Eye (tissue), 1 donor: Measurements from ENCODE around the gene CD109.
A peak's percentile ranks its signal among the peaks of the same experiment; 100 is the strongest.
"Not testable (repeated sequence)": the region's sequence is repeated elsewhere in the genome, so short reads cannot be mapped to it uniquely, and the experiment has no call there.

ENCODE experiments used
- DNase-seq: peaks from one replicate; pipeline ENCODE4 v3.0.0-alpha.2; 2015

CD109 gene

GRCh38 chr6:73695619-73696421 lies at the start of gene CD109:
Gene CD109, plus strand, starts transcription at chr6:73696203. Its CDS starts 13 bp downstream, at chr6:73696216.
- DNase-seq: peak; percentile 85

GRCh38 chr6:73648166-73648565 lies 47.8 kb upstream of the CD109 start:
- no peak for DNase-seq

- no peak for DNase-seq
Observed at GRCh38 chr6:73649783-73650182, 46.2 kb upstream of the CD109 start.

- peak; percentile 83 for DNase-seq
Observed at GRCh38 chr6:73652637-73653570, 43.1 kb upstream of the CD109 start.

GRCh38 chr6:73653571-73654424 lies 42.2 kb upstream of the CD109 start, which contains the start of gene SLC17A5:
Gene SLC17A5, minus strand, starts transcription at chr6:73653992. Its CDS starts 106 bp downstream, at chr6:73653886.
- DNase-seq: peak; percentile 97

- DNase-seq: no peak
Observed at GRCh38 chr6:73655341-73655917, 40.6 kb upstream of the CD109 start.

GRCh38 chr6:73656531-73657145 lies 39.4 kb upstream of the CD109 start:
- no peak for DNase-seq

GRCh38 chr6:73657201-73657600 lies 38.8 kb upstream of the CD109 start:
- no peak for DNase-seq

GRCh38 chr6:73664701-73665100 lies 31.3 kb upstream of the CD109 start:
- no peak for DNase-seq

- no peak for DNase-seq
Observed at GRCh38 chr6:73665686-73666319, 30.2 kb upstream of the CD109 start.

- DNase-seq: no peak
Observed at GRCh38 chr6:73666393-73666792, 29.6 kb upstream of the CD109 start.

GRCh38 chr6:73667798-73668197 lies 28.2 kb upstream of the CD109 start:
- DNase-seq: no peak

- DNase-seq: no peak
Observed at GRCh38 chr6:73669005-73669404, 27.0 kb upstream of the CD109 start.

- no peak for DNase-seq
Observed at GRCh38 chr6:73671911-73672685, 23.9 kb upstream of the CD109 start.

GRCh38 chr6:73675466-73676098 lies 20.4 kb upstream of the CD109 start:
- DNase-seq: peak; percentile 93

GRCh38 chr6:73679009-73679408 lies 17.0 kb upstream of the CD109 start:
- no peak for DNase-seq

GRCh38 chr6:73679846-73680245 lies 16.2 kb upstream of the CD109 start:
- DNase-seq: not testable (repeated sequence)

- DNase-seq: no peak
Observed at GRCh38 chr6:73680289-73680918, 15.6 kb upstream of the CD109 start.

GRCh38 chr6:73683574-73683973 lies 12.4 kb upstream of the CD109 start:
- not testable (repeated sequence) for DNase-seq
